ENCODE results near the gene OVCH1.
"Not testable (repeated sequence)": the region's sequence is repeated elsewhere in the genome, so short reads cannot be mapped to it uniquely, and the experiment has no call there.

OVCH1 gene

GRCh38 chr12:29403991-29404390 is 93.5 kb downstream of the OVCH1 start:
- DNase-seq: no peak

GRCh38 chr12:29402437-29402836 is 95.0 kb downstream of the OVCH1 start:
- no peak for DNase-seq

GRCh38 chr12:29398495-29398894 is 99.0 kb downstream of the OVCH1 start:
- DNase-seq: no peak

- DNase-seq: no peak
Observed at GRCh38 chr12:29396774-29397173, 100.7 kb downstream of the OVCH1 start.

GRCh38 chr12:29395356-29395755 is 102.1 kb downstream of the OVCH1 start:
- DNase-seq: no peak

- not testable (repeated sequence) for DNase-seq
Observed at GRCh38 chr12:29390419-29390818, 107.1 kb downstream of the OVCH1 start.

- DNase-seq: no peak
Observed at GRCh38 chr12:29389295-29389919, 108.1 kb downstream of the OVCH1 start.

- not testable (repeated sequence) for DNase-seq
Observed at GRCh38 chr12:29386084-29386680, 111.3 kb downstream of the OVCH1 start.

GRCh38 chr12:29385194-29385593 is 112.3 kb downstream of the OVCH1 start:
- not testable (repeated sequence) for DNase-seq

GRCh38 chr12:29382251-29382650 is 115.2 kb downstream of the OVCH1 start:
- no peak for DNase-seq

- DNase-seq: peak; percentile 97
Observed at GRCh38 chr12:29380536-29381523, 116.7 kb downstream of the OVCH1 start, which contains the start of gene ERGIC2. Gene ERGIC2 (minus strand): TSS chr12:29381172. CDS start chr12:29371633, 9,539 bp downstream.

All from NCI-H2081 treated with DMSO at 0.1 percent for 48 hours (cell line).